Measurements from ENCODE around the gene PXDN. TPM values are rescaled to one million over a fixed set of nuclear protein-coding genes. Genes with fewer than 3 reads are reported as not detected.

PXDN gene
- total RNA-seq, 1 donor from 2014 or later = 292 TPM

DNA sequence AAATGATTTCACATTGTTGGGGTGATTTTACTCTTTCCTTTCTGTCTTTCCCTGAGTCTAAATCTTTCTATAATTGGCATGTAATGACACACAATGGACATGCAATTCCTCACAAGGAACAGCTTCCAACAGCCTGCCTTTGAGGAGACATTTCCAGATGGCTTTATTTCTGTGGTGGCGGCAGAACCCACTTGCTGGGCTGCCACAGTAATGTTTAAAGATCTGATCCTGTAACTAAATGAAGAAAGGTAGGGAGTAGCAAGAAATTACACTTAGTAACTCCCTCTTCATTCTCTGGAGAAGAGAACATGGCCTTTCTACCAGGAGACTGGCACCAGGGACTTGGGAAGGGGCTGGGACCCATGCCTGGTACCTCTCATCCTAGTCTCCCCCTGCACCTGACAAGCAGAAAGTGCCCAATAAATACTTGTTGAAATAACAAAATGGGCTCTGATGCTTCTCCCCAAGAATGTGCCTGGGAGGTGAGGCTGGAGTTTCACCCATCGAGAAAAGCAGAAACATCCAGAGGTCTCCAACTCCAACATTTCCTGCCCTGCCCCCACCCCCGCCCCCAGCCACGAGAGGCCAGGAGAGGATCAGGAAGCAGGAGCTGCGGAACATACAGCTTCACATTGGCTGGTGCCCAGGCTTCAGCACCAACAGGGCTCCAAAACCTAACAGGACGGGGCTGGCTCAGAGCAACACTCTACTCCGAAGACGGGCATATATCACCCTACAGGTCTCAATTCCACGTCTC lies 92.1 kb downstream of the PXDN start:
- Mint-ChIP-seq H3K9me3 (no peaks in the 10 kb centered on the region), H3K27ac (no peak overlapping the region), H3K27me3 (ENCODE audit: low read depth) (no peaks in the 10 kb centered on the region), H3K36me3 (peaks cover 41% of the 10 kb centered on the region), H3K4me3 (no peak overlapping the region), H3K4me1 (no peaks in the 10 kb centered on the region)
- no peak for TF ChIP-seq CTCF (IDR thresholded peaks at IDR 0.05; ENCODE audit: unreplicated experiment)
- no peak for DNase-seq (ENCODE audit: low spot score in 2 of 2, unreplicated experiment in 2 of 2)

DNA sequence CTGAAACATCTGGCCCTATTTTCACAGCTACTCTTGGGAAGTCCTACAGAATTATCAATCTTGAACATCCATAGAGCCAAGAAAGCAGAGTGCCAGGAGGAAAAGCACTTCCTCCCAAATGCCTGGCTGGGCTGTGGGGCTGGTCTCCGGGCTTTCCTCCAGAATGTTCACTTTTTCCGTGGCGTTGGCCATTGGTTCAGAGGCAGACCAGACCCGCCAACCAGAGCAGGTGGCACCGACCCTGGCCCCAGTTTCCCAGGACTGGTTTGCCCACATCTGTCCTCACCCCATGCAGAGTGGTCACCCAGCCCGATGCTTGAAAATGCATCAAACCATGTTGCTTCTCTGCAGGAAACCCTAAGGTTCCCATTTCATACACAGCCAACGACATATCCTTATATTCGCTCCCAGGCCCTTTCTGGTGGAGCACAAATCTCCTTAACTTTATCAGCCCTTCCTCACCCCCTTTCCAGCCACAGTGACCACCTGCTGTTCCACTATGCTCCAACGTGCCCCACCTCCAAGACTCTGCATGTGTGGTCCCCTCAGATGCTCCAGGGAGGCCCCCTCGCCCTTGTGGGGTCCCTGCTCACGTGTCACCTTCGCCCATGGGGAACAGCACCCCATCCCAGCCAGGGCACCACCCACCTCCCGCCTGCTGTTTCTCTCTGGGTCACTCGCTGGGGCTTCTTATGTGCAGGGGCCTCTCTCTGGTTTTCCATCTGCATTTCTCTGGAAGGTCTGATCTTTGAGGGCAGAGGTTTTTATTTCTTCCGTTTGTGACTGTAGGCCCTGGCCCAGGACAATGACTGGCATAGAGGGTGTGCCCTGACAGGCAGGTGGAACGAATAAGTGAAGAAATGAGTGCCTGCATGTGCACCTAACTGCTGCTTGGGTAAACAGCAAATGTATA lies 92.9 kb downstream of the PXDN start:
- DNase-seq (ENCODE audit: low spot score in 2 of 2, unreplicated experiment in 2 of 2) = no peak
- no peak for TF ChIP-seq CTCF (IDR thresholded peaks at IDR 0.05; ENCODE audit: unreplicated experiment)
- no peaks in the 10 kb centered on the region for H3K4me1 Mint-ChIP-seq
- no peak overlapping the region for H3K4me3 Mint-ChIP-seq
- H3K27ac Mint-ChIP-seq = no peak overlapping the region
- no peaks in the 10 kb centered on the region for H3K9me3 Mint-ChIP-seq
- H3K36me3 Mint-ChIP-seq = peaks cover 41% of the 10 kb centered on the region
- H3K27me3 Mint-ChIP-seq (ENCODE audit: low read depth) = no peaks in the 10 kb centered on the region

DNA sequence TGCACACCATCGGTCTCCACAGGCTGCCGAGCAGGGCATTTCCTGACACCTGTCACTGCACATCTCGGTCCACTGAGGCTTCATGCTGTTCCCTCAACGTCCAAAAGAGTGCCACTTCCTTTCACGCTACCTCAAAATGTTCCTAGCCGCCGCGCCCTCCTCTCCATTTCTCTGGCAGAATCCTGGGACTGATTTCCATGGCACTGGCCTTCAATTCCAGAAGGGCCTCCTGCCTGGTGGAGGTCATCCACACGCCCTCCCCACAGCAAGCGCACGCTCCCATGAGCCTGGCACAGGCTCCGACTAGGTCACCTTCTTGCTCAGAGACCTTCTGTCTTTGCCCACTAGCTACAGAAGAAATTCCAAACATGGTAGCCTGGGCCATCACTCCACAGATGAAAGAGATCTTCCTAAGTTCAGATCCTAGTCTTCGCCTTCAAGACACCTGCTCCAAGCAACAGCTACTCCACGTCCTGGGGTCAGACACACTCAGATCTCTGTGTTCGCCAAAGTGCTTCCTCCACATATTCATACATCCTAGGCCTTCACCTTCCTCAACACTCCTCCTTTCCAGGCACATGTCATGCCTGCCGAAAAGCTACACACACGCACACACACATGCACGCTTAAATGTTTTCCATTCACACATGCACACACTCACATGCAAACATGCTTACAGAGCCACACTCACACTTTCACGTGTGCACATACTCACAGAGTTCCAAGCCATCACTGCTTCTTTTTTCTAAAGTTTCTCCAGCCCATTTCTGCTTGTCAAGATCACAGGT lies 94.0 kb downstream of the PXDN start:
- H3K27ac Mint-ChIP-seq = no peak overlapping the region

GRCh38 chr2:1649103-1650084 lies 94.9 kb downstream of the PXDN start:
- H3K4me3 Mint-ChIP-seq = no peak overlapping the region
- H3K9me3 Mint-ChIP-seq = no peaks in the 10 kb centered on the region
- H3K27me3 Mint-ChIP-seq (ENCODE audit: low read depth) = no peaks in the 10 kb centered on the region
- peaks cover 3% of the 10 kb centered on the region for H3K4me1 Mint-ChIP-seq
- TF ChIP-seq CTCF (IDR thresholded peaks at IDR 0.05; ENCODE audit: unreplicated experiment) = no peak
- DNase-seq (ENCODE audit: low spot score in 2 of 2, unreplicated experiment in 2 of 2) = no peak
- H3K36me3 Mint-ChIP-seq = peaks cover 45% of the 10 kb centered on the region
- peak overlapping the region; percentile 68 for H3K27ac Mint-ChIP-seq

More for the DNA sequence above, 94.0 kb downstream of the PXDN start:
- Mint-ChIP-seq H3K27me3 (ENCODE audit: low read depth) (no peaks in the 10 kb centered on the region), H3K4me1 (peaks cover 3% of the 10 kb centered on the region), H3K4me3 (no peak overlapping the region), H3K36me3 (peaks cover 44% of the 10 kb centered on the region), H3K9me3 (no peaks in the 10 kb centered on the region)
- no peak for DNase-seq (ENCODE audit: low spot score in 2 of 2, unreplicated experiment in 2 of 2)
- no peak for TF ChIP-seq CTCF (IDR thresholded peaks at IDR 0.05; ENCODE audit: unreplicated experiment)
